ENCODE results near the gene BARX1. TPM values are rescaled to one million over a fixed set of nuclear protein-coding genes. Genes with fewer than 3 reads are reported as not detected.

The BARX1 gene
- total RNA-seq: not detected
- under 1 TPM in 1 of 3 donors, not detected in 2; 0.23 TPM for polyA plus RNA-seq

DNA sequence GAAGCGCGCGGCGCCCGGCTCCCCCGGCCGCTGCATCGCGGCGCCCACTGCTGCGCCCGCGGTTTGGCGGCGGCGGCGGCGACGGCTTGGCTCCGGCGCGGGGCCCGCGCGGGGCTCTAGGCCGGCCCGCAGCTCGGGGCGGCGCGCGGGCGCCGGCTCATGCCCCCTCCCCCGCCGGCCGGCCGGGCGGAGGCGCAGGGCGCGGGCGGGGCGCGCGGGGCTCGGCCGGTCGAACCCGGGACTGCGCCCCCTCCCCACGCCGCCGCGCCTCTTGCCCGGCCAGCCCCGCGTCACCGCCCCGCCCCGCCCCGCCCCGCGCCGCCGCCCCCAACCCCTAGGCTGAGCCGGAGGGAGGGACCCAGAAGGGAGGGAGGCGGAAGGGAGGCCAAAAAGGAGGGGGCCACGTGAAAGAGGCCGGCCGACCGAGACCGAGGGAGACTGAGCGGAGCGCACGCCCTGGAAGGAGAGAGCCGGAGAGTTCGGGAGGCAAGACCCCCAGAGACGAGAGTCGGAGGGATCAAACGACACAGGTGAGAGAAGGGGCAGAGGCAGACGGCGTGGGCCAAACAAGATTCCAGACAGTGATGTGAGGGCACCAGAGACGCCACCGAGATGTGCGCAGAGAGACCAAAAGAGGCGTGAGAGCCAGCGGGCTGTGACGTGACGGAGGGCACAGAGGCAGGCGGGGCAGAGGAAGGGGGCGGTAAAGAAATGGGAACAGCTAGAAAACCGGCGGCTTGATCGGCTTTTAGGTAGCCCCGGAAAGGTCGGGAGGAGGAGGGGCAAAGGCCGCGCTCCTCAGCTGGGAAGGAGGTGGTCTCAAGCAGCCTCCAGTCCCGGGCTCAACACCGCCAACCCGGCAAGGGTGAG lies at the start of gene BARX1:
Gene BARX1, minus strand, starts transcription at position 245 of the 870 bp plus-strand sequence. Its CDS starts 209 bp downstream, at position 36.
- Histone ChIP-seq H3K4me1 (peaks cover 0 to 72% (median 71%) of the 10 kb centered on the region in 4 donors), H3K36me3 (no peaks in the 10 kb centered on the region), H3K27me3 (peaks cover 80 to 98% (median 95%) of the 10 kb centered on the region in 3 donors), H3K4me3 (peak within 1 kb of the TSS in 3 of 4 donors; percentile 22 to 39 (median 32)), H3K27ac (no peak within 1 kb of the TSS), H3K9me3 (no peaks in the 10 kb centered on the region)
- 1 to 2% methylated on average over 102 of the region's 102 CpGs for WGBS, 2 donors
- TF ChIP-seq EP300 (IDR thresholded peaks at IDR 0.05): no peak
- TF ChIP-seq POLR2AphosphoS5 (IDR thresholded peaks at IDR 0.05): no peak
- no peak for TF ChIP-seq POLR2A (IDR thresholded peaks at IDR 0.05)
- TF ChIP-seq, protein P1, sequence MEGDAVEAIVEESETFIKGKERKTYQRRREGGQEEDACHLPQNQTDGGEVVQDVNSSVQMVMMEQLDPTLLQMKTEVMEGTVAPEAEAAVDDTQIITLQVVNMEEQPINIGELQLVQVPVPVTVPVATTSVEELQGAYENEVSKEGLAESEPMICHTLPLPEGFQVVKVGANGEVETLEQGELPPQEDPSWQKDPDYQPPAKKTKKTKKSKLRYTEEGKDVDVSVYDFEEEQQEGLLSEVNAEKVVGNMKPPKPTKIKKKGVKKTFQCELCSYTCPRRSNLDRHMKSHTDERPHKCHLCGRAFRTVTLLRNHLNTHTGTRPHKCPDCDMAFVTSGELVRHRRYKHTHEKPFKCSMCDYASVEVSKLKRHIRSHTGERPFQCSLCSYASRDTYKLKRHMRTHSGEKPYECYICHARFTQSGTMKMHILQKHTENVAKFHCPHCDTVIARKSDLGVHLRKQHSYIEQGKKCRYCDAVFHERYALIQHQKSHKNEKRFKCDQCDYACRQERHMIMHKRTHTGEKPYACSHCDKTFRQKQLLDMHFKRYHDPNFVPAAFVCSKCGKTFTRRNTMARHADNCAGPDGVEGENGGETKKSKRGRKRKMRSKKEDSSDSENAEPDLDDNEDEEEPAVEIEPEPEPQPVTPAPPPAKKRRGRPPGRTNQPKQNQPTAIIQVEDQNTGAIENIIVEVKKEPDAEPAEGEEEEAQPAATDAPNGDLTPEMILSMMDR (IDR thresholded peaks at IDR 0.05): no peak
- intact Hi-C loops (cut with DNase I): no loop called here
- no peak for DNase-seq

GRCh38 chr9:94002316-94003140 lies 47.4 kb upstream of the BARX1 start:
- 37 to 45% methylated on average over 6 of the region's 6 CpGs for WGBS, 2 donors
- Histone ChIP-seq H3K9me3 (no peaks in the 10 kb centered on the region), H3K27me3 (no peaks in the 10 kb centered on the region), H3K4me1 (no peaks in the 10 kb centered on the region), H3K27ac (no peak overlapping the region), H3K4me3 (no peak overlapping the region), H3K36me3 (no peaks in the 10 kb centered on the region)
- DNase-seq: no peak
- intact Hi-C loops (cut with DNase I): no loop called here
- no peak for TF ChIP-seq POLR2A (IDR thresholded peaks at IDR 0.05)
- TF ChIP-seq, protein P1 (IDR thresholded peaks at IDR 0.05): peak in 2 of 4 experiments; percentile 20 to 21

DNA sequence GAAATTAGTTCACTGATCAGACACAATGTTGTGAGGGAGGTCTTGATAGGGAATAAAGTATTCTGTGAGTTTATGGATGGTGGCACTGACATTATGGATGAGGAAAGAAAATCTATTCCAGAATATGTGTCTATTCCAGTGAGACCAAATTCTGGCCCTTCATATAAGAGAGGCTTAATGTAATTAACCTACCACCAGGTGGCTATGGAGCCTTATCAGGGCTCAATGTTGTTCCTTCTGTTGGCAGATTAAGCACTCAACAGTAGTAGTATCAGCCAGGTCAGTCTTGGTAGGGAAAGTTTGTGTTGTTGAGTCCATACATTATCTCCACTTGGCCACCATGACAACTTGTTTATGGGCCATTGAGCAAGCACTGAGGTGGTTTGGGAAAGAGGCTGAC lies 41.7 kb upstream of the BARX1 start:
- intact Hi-C loops (cut with DNase I): no loop called here
- no peak for DNase-seq
- H3K4me3 ChIP-seq: no peak overlapping the region
- H3K27me3 ChIP-seq: no peaks in the 10 kb centered on the region
- H3K36me3 ChIP-seq: no peaks in the 10 kb centered on the region
- no peaks in the 10 kb centered on the region for H3K4me1 ChIP-seq
- no peaks in the 10 kb centered on the region for H3K9me3 ChIP-seq
- no peak overlapping the region for H3K27ac ChIP-seq
- TF ChIP-seq, protein P1 (IDR thresholded peaks at IDR 0.05): no peak
- TF ChIP-seq POLR2A (IDR thresholded peaks at IDR 0.05) (no peak), EP300 (IDR thresholded peaks at IDR 0.05) (no peak), POLR2AphosphoS5 (IDR thresholded peaks at IDR 0.05) (no peak)

GRCh38 chr9:93996367-93996766 lies 41.2 kb upstream of the BARX1 start:
- Histone ChIP-seq H3K27me3 (no peaks in the 10 kb centered on the region), H3K9me3 (no peaks in the 10 kb centered on the region), H3K4me3 (no peak overlapping the region), H3K27ac (no peak overlapping the region), H3K4me1 (no peaks in the 10 kb centered on the region), H3K36me3 (no peaks in the 10 kb centered on the region)
- DNase-seq: no peak
- intact Hi-C loops (cut with DNase I): no loop called here
- TF ChIP-seq, protein P1 (IDR thresholded peaks at IDR 0.05): no peak
- 69 to 86% methylated on average over 3 of the region's 3 CpGs for WGBS, 2 donors
